BE2C (cell line): ENCODE results near the gene IL11RA.
A peak's percentile ranks its signal among the peaks of the same experiment; 100 is the strongest.

Source experiments
- DNase-seq: peaks from one replicate; pipeline ENCODE4 v3.0.0-alpha.2; 2020
- H3K27me3 ChIP-seq: fragments of 250-450 bp; sonication (Bioruptor Pico); 2 replicates; pipeline ENCODE4 v1.5.1; 2020; ENCODE audit warnings: mild to moderate bottlenecking
- H3K36me3 ChIP-seq: fragments of 250-450 bp; sonication (Bioruptor Pico); 2 replicates; pipeline ENCODE4 v1.5.1; 2020; ENCODE audit warnings: mild to moderate bottlenecking
- H3K4me1 ChIP-seq: fragments of 250-450 bp; sonication (Bioruptor Pico); 2 replicates; pipeline ENCODE4 v1.5.1; 2020
- H3K4me3 ChIP-seq: 2 replicates; pipeline ENCODE4 v1.5.1; 2011; ENCODE audit warnings: low read depth, low read length
- H3K9me3 ChIP-seq: fragments of 250-450 bp; sonication (Bioruptor Pico); 2 replicates; pipeline ENCODE4 v1.5.1; 2020
- TF ChIP-seq, protein P1 (sequence below): IDR thresholded peaks from 2 replicates; pipeline ENCODE4 v1.5.1; 2012; ENCODE audit warnings: mild to moderate bottlenecking, low read depth, low read length

Gene IL11RA

GRCh38 chr9:34628656-34629490 is 23.1 kb upstream of the IL11RA start, which contains the start of gene ARID3C:
Gene ARID3C (minus strand): TSS chr9:34629066. CDS start chr9:34628014, 1,052 bp downstream.
- no peaks in the 10 kb centered on the region for H3K9me3 ChIP-seq
- peak; percentile 49 for DNase-seq
- TF ChIP-seq, protein P1, sequence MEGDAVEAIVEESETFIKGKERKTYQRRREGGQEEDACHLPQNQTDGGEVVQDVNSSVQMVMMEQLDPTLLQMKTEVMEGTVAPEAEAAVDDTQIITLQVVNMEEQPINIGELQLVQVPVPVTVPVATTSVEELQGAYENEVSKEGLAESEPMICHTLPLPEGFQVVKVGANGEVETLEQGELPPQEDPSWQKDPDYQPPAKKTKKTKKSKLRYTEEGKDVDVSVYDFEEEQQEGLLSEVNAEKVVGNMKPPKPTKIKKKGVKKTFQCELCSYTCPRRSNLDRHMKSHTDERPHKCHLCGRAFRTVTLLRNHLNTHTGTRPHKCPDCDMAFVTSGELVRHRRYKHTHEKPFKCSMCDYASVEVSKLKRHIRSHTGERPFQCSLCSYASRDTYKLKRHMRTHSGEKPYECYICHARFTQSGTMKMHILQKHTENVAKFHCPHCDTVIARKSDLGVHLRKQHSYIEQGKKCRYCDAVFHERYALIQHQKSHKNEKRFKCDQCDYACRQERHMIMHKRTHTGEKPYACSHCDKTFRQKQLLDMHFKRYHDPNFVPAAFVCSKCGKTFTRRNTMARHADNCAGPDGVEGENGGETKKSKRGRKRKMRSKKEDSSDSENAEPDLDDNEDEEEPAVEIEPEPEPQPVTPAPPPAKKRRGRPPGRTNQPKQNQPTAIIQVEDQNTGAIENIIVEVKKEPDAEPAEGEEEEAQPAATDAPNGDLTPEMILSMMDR, result no peak
- peaks cover 45% of the 10 kb centered on the region for H3K27me3 ChIP-seq
- H3K4me1 ChIP-seq, result no peaks in the 10 kb centered on the region; the same call in 1 of the 2 replicates
- no peak within 1 kb of the TSS for H3K4me3 ChIP-seq
- no peaks in the 10 kb centered on the region for H3K36me3 ChIP-seq

GRCh38 chr9:34629491-34629808 is 22.5 kb upstream of the IL11RA start:
- DNase-seq, result no peak
- H3K27me3 ChIP-seq, result peaks cover 45% of the 10 kb centered on the region
- H3K4me1 ChIP-seq, result no peaks in the 10 kb centered on the region; the same call in 1 of the 2 replicates
- H3K36me3 ChIP-seq, result no peaks in the 10 kb centered on the region
- TF ChIP-seq, protein P1, result no peak
- no peak overlapping the region for H3K4me3 ChIP-seq
- no peaks in the 10 kb centered on the region for H3K9me3 ChIP-seq

DNA sequence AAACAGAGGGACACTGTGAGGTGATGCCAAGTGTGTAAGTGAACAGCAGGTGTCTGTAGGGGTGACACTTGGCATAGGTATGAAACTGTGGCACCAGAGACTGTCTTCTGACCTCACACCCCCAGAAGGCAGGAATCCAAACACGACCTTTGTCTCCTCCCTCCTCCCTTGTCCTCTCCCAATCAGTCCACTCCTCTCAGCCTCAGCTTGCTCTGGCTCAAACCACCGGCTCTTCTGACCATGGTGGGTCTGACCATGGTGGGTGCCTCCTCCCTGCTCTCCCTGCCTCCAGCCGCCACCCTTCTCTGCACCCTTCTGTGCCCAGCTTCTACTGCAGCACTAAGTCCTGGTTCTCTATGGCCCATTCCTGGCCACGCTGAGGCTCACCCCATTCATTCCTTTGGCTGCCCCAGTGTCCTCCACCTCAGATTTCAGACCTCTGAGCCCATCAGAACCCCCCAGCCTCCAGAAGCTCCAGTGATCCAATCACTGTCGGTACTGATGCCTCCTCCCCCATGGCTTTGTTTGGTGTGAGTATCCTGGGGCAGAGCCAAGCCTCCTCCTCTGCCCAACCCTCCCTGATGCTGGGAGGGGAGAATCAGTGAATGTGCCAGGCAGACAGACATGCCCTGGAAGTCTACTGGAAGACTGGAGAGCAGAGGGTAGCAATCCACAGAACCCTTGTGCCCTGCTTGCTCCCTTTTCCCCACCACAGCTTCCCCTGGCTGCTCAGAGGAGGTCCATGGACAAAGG is 21.4 kb upstream of the IL11RA start:
- peaks cover 7% of the 10 kb centered on the region for H3K36me3 ChIP-seq
- no peak for DNase-seq
- H3K27me3 ChIP-seq, result peaks cover 45% of the 10 kb centered on the region
- no peak overlapping the region for H3K4me3 ChIP-seq
- TF ChIP-seq, protein P1, result no peak
- no peaks in the 10 kb centered on the region; the same call in 1 of the 2 replicates for H3K4me1 ChIP-seq
- no peaks in the 10 kb centered on the region for H3K9me3 ChIP-seq

DNA sequence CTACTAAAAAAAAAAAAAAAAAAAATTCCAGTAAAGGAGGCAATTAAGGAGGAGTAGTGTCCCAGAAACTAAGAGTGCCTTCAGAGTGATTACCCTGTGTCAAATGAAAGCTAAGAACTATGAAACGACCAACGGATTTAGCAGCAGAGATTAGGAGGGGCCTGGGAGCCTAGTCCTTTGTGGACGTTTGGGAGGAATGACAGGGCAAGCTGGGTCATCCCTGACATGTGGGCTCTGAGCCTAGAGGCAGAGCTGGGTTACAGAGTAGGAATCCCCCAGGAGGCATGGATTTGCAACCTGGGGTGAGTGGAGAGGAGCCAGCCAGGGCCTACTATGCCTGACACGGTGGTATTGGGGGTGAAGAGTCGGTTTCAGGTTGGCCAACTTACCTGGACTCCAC is 18.8 kb upstream of the IL11RA start:
- peaks cover 3% of the 10 kb centered on the region for H3K4me1 ChIP-seq
- no peak for DNase-seq
- H3K27me3 ChIP-seq, result peaks cover 25% of the 10 kb centered on the region
- no peak overlapping the region for H3K4me3 ChIP-seq
- peaks cover 10% of the 10 kb centered on the region for H3K36me3 ChIP-seq
- TF ChIP-seq, protein P1, result no peak
- no peaks in the 10 kb centered on the region for H3K9me3 ChIP-seq

DNA sequence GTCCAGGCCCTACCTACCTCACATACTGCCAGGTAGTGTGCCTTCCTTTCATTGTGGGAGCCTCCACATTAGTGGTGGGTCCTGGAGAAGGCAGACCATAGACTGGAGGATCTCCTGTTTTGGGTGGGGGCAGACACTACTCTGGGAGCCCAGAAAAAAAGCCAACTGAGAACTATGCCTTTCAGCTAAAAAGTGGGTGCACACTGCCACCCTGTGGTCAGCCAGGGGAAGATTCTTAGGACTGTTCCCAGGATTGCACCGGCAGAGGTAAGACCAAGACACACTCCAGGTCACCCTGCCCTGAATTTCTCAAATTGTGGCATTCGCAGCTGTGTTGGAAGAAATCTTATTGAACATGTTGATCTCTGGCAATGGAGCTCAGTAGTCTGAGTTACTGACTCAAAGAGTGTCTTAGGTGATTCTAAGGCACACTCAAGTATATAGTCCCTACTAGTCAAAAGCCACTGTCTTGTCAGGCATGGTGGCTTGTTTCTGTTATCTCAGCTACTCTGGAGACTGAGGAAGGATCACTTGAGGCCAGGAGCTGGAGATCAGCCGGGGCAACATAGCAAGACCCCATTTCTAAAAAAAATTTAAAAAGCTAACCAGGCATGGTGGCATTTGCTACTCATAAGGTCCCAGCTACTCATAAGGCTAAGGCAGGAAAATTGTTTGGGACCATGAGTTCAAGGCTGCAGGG is 18.0 kb upstream of the IL11RA start:
- Histone ChIP-seq H3K27me3 (peaks cover 16% of the 10 kb centered on the region), H3K4me1 (peaks cover 5% of the 10 kb centered on the region), H3K4me3 (no peak overlapping the region), H3K9me3 (no peaks in the 10 kb centered on the region), H3K36me3 (peaks cover 10% of the 10 kb centered on the region)
- TF ChIP-seq, protein P1, result peak; percentile 89
- peak; percentile 76 for DNase-seq
